Neuronal stem cell (in vitro differentiated cells): ENCODE data around the gene CCNG2.

Experiments used
- DNase-seq: peaks from one replicate; pipeline ENCODE4 v3.0.0-alpha.2; 2013; ENCODE audit warnings: low spot score
- H2AFZ ChIP-seq: one replicate; pipeline ENCODE4 v1.6.1; 2013; ENCODE audit warnings: mild to moderate bottlenecking, low read length, inconsistent platforms
- H2AK5ac ChIP-seq: 2 replicates; pipeline ENCODE4 v1.6.1; 2013; ENCODE audit warnings: low read depth, mild to moderate bottlenecking, inconsistent platforms, low read length, moderate library complexity, mixed read lengths
- H2BK120ac ChIP-seq: 2 replicates; pipeline ENCODE4 v1.6.1; 2013; ENCODE audit warnings: low read depth, mild to moderate bottlenecking, inconsistent platforms, low read length, moderate library complexity, mixed read lengths
- H2BK12ac ChIP-seq: one replicate; pipeline ENCODE4 v1.6.1; 2013; ENCODE audit warnings: low read length, inconsistent platforms
- H2BK15ac ChIP-seq: 2 replicates; pipeline ENCODE4 v1.6.1; 2013; ENCODE audit warnings: mild to moderate bottlenecking, low read length, inconsistent platforms, mixed read lengths
- H2BK5ac ChIP-seq: one replicate; pipeline ENCODE4 v1.6.1; 2013; ENCODE audit warnings: inconsistent platforms, mild to moderate bottlenecking, low read length, moderate library complexity
- H3K14ac ChIP-seq: one replicate; pipeline ENCODE4 v1.6.1; 2013; ENCODE audit warnings: low read length, inconsistent platforms
- H3K18ac ChIP-seq: 2 replicates; pipeline ENCODE4 v1.6.1; 2013; ENCODE audit warnings: low read length, inconsistent platforms
- H3K23ac ChIP-seq: 2 replicates; pipeline ENCODE4 v1.6.1; 2013; ENCODE audit warnings: low read depth, mild to moderate bottlenecking, mixed read lengths, low read length, inconsistent platforms; ENCODE audit not compliant: poor library complexity
- H3K27ac ChIP-seq: replicated peaks from 3 replicates; pipeline ENCODE4 v1.5.1; 2013; ENCODE audit warnings: low read length, inconsistent platforms
- H3K27me3 ChIP-seq, 3 experiments: 2 replicates each; pipeline ENCODE4 v1.6.1; 2013; ENCODE audit warnings: low read length in 3 of 3, mild to moderate bottlenecking in 2 of 3, inconsistent platforms in 1 of 3, low read depth in 1 of 3, mixed read lengths in 1 of 3, moderate library complexity in 1 of 3; ENCODE audit not compliant: control insufficient read depth in 3 of 3, insufficient read depth in 3 of 3
- H3K36me3 ChIP-seq, 2 donors: replicated peaks in 1 of 2; 2 replicates each; pipeline ENCODE4 v1.6.1; 2013; ENCODE audit warnings: low read length in 2 of 2; ENCODE audit not compliant: control insufficient read depth in 2 of 2, insufficient read depth in 2 of 2
- H3K4ac ChIP-seq: 2 replicates; pipeline ENCODE4 v1.6.1; 2013; ENCODE audit warnings: inconsistent platforms, mild to moderate bottlenecking, low read length, moderate library complexity
- H3K4me1 ChIP-seq, 2 donors: 1 replicate in 1 of 2; 2 replicates in 1 of 2; pipeline ENCODE4 v1.6.1; 2013; ENCODE audit warnings: low read length in 2 of 2, low read depth in 1 of 2; ENCODE audit not compliant: control insufficient read depth in 2 of 2, insufficient read depth in 1 of 2
- H3K4me2 ChIP-seq: one replicate; pipeline ENCODE4 v1.6.1; 2013; ENCODE audit warnings: mild to moderate bottlenecking, low read length, inconsistent platforms; ENCODE audit not compliant: insufficient read depth, poor library complexity, severe bottlenecking
- H3K4me3 ChIP-seq, 2 donors: 2 replicates each; pipeline ENCODE4 v1.5.1; 2013; ENCODE audit warnings: low read length in 2 of 2, mild to moderate bottlenecking in 2 of 2, inconsistent platforms in 1 of 2, moderate library complexity in 1 of 2
- H3K79me1 ChIP-seq: one replicate; pipeline ENCODE4 v1.6.1; 2013; ENCODE audit warnings: low read depth, mild to moderate bottlenecking, inconsistent platforms, low read length, moderate library complexity
- H3K9ac ChIP-seq: one replicate; pipeline ENCODE4 v1.6.1; 2013; ENCODE audit warnings: mild to moderate bottlenecking, low read depth, low read length, inconsistent platforms; ENCODE audit not compliant: poor library complexity
- H3K9me3 ChIP-seq, 2 donors: replicated peaks in 1 of 2; 2 replicates each; pipeline versions ENCODE3 to v1.6.1; 2013; ENCODE audit warnings: low read length in 2 of 2, mild to moderate bottlenecking in 2 of 2, inconsistent platforms in 1 of 2, low read depth in 1 of 2, mixed read lengths in 1 of 2, moderate library complexity in 1 of 2; ENCODE audit not compliant: control insufficient read depth in 2 of 2, insufficient read depth in 1 of 2
- H4K8ac ChIP-seq: one replicate; pipeline ENCODE4 v1.6.1; 2013; ENCODE audit warnings: low read depth, mild to moderate bottlenecking, inconsistent platforms, low read length, moderate library complexity
- H4K91ac ChIP-seq: one replicate; pipeline ENCODE4 v1.6.1; 2013; ENCODE audit warnings: low read length, low read depth, mild to moderate bottlenecking, inconsistent platforms; ENCODE audit not compliant: poor library complexity
- WGBS, 2 donors: extraction: QIAGEN DNeasy Blood & Tissue Kit; methylation state at CpG; one replicate each; pipeline ENCODE4 v1.1.7; 2013; ENCODE audit warnings: missing lambda C conversion rate in 2 of 2, mixed read lengths in 1 of 2; ENCODE audit not compliant: insufficient read length in 2 of 2, insufficient replicate concordance in 1 of 2; ENCODE audit errors: extremely low coverage in 2 of 2; 5-methylcytosine and 5-hydroxymethylcytosine counted together

Gene CCNG2

DNA sequence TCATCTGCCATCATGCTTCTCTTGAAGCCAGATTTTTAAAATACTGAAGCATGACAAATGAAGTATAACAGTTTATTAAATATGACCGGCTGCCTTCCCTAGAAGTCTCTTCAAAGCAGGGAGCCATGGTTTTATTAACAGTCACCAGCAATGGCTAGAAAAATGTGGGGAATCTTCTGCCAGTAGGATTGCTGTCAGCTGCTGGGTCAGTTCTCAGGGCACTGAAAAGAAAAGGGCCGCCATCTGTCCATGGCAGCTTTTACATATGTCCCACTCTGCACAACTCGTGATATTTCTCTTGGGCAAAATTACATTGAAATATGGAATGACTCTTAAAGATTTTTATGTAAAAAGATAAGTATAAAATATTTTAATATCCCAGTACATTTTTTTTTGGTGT lies 2.8 kb downstream of the CCNG2 start:
- Histone ChIP-seq H3K4me3 (peak overlapping the region in 1 of 2 donors; percentile 97), H3K27ac (no peak overlapping the region), H4K91ac (no peak overlapping the region), H3K27me3 (no peaks in the 10 kb centered on the region), H2BK12ac (no peak overlapping the region), H2BK120ac (no peak overlapping the region), H4K8ac (no peak overlapping the region), H2BK15ac (no peak overlapping the region), H3K18ac (no peak overlapping the region), H2AFZ (no peak overlapping the region), H3K4me2 (no peak overlapping the region), H3K9me3 (no peaks in the 10 kb centered on the region), H3K9ac (no peak overlapping the region), H2AK5ac (no peak overlapping the region), H3K36me3 (peaks cover 20 to 66% of the 10 kb centered on the region in 2 donors), H3K4ac (no peak overlapping the region), H3K23ac (no peak overlapping the region), H3K14ac (no peak overlapping the region), H2BK5ac (no peak overlapping the region), H3K79me1 (peaks cover 3% of the 10 kb centered on the region), H3K4me1 (peaks cover 6 to 23% of the 10 kb centered on the region in 2 donors)
- DNase-seq = no peak
- WGBS, 2 donors = no CpG with 5 or more reads among the region's 3 CpGs

DNA sequence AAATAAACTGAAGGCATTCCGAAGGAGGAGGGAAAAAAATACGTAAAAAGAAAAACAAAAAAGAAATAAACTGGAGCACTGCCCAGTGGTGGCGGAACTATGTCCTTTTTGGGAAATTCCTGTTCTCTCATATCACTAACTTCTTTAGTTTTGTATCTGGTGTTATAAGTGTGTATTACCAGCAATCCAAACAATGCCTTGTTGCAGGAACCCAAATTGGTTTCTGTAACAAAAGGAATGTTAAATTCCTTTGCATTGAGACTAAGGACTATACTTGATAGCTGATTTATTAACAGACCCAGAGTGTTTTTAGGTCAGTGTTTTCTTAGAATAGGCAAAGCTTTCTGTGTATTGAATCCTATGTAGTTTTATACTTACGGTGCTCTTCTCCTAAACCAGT lies 6.6 kb downstream of the CCNG2 start:
- peaks cover 23 to 100% of the 10 kb centered on the region in 2 donors for H3K36me3 ChIP-seq
- no peaks in the 10 kb centered on the region for H3K27me3 ChIP-seq
- H3K4me2 ChIP-seq = no peak overlapping the region
- no peak for DNase-seq
- no peak overlapping the region for H3K4ac ChIP-seq
- WGBS, 2 donors = no CpG with 5 or more reads among the region's 4 CpGs
- no peak overlapping the region for H2AFZ ChIP-seq
- H3K79me1 ChIP-seq = peaks cover 3% of the 10 kb centered on the region
- no peak overlapping the region for H3K23ac ChIP-seq
- H3K4me1 ChIP-seq = peaks cover 3 to 10% of the 10 kb centered on the region in 2 donors
- H2AK5ac ChIP-seq = no peak overlapping the region
- no peak overlapping the region for H3K14ac ChIP-seq
- H2BK120ac ChIP-seq = no peak overlapping the region
- no peak overlapping the region for H2BK15ac ChIP-seq
- H2BK12ac ChIP-seq = no peak overlapping the region
- H3K27ac ChIP-seq = no peak overlapping the region
- no peak overlapping the region for H3K9ac ChIP-seq
- no peaks in the 10 kb centered on the region for H3K9me3 ChIP-seq
- H4K8ac ChIP-seq = no peak overlapping the region
- no peak overlapping the region for H4K91ac ChIP-seq
- H3K4me3 ChIP-seq = no peak overlapping the region
- no peak overlapping the region for H3K18ac ChIP-seq
- no peak overlapping the region for H2BK5ac ChIP-seq

DNA sequence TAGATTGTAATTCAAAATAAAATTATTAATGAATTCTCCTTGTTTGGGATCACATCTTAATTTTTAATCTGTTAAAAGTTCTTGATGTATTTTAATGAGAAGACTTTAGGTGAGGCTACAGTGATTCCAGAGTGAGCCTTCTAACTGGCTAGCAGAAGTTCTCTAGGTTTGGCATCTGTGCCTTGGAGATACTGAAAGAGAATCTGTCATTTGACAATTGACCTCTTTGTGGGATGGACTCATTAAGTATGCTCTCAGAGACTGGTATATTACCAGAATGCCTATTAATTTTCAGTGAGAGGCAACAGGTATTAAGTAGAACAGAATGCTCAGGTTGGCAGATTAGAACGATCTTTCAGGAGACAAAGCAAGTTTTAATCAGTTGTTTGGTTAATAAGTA lies 10.2 kb downstream of the CCNG2 start:
- no CpG with 5 or more reads among the region's 1 CpG for WGBS, 2 donors
- no peak overlapping the region for H2BK12ac ChIP-seq
- H3K9ac ChIP-seq = no peak overlapping the region
- no peaks in the 10 kb centered on the region for H3K4me1 ChIP-seq
- H3K4me2 ChIP-seq = no peak overlapping the region
- no peak overlapping the region for H3K4me3 ChIP-seq
- no peak overlapping the region for H2BK120ac ChIP-seq
- H2AFZ ChIP-seq = no peak overlapping the region
- no peaks in the 10 kb centered on the region for H3K79me1 ChIP-seq
- H3K36me3 ChIP-seq = peaks cover 23 to 90% of the 10 kb centered on the region in 2 donors
- no peak overlapping the region for H2BK15ac ChIP-seq
- H3K27ac ChIP-seq = no peak overlapping the region
- H3K18ac ChIP-seq = no peak overlapping the region
- H4K8ac ChIP-seq = no peak overlapping the region
- no peak overlapping the region for H3K23ac ChIP-seq
- no peak overlapping the region for H3K14ac ChIP-seq
- no peak overlapping the region for H2BK5ac ChIP-seq
- no peak for DNase-seq
- no peaks in the 10 kb centered on the region for H3K27me3 ChIP-seq
- no peak overlapping the region for H4K91ac ChIP-seq
- H2AK5ac ChIP-seq = no peak overlapping the region
- no peaks in the 10 kb centered on the region for H3K9me3 ChIP-seq
- no peak overlapping the region for H3K4ac ChIP-seq

DNA sequence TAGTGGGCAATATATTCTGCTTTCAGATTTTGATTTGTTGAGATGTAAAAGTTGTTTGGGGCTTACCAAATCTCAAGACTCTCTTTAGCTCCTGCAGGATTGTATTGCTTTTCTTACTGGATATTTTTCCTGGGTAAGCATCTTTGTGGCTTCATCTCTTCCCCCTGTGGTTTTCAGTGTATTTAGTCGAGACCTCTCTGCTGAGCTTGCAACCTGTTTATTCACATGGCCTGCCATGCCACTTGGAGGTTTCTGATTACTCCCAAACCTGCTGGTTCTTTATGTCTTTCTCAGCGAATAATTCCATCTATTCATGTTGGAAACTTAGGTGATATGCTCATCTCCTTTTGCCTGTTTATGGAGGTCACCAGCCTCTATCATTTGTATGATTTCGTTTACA lies 10.9 kb downstream of the CCNG2 start:
- Histone ChIP-seq H3K4me2 (no peak overlapping the region), H3K79me1 (no peaks in the 10 kb centered on the region), H2AK5ac (no peak overlapping the region), H3K9ac (no peak overlapping the region), H3K23ac (no peak overlapping the region), H3K27me3 (no peaks in the 10 kb centered on the region), H2BK120ac (no peak overlapping the region), H2BK12ac (no peak overlapping the region), H3K36me3 (peaks cover 18 to 83% of the 10 kb centered on the region in 2 donors), H3K4me3 (no peak overlapping the region), H2AFZ (no peak overlapping the region), H3K9me3 (no peaks in the 10 kb centered on the region), H3K4ac (no peak overlapping the region), H3K18ac (no peak overlapping the region), H4K91ac (no peak overlapping the region), H3K4me1 (no peaks in the 10 kb centered on the region), H4K8ac (no peak overlapping the region), H3K14ac (no peak overlapping the region), H2BK15ac (no peak overlapping the region), H3K27ac (no peak overlapping the region), H2BK5ac (no peak overlapping the region)
- DNase-seq = no peak
- WGBS, 2 donors = no CpG with 5 or more reads among the region's 3 CpGs
